ENCODE results near the gene SLC35D2.

SLC35D2 gene

GRCh38 chr9:96392263-96392662, 8.8 kb upstream of the SLC35D2 start:
- H3K4me2 ChIP-seq (ENCODE audit: low read depth, low read length, poor library complexity, severe bottlenecking): no peak overlapping the region
- H3F3A ChIP-seq (ENCODE audit: insufficient read depth): peaks cover 23% of the 10 kb centered on the region
- no peak for TF ChIP-seq EZH2phosphoT487 (conservative IDR thresholded peaks at IDR 0.05; ENCODE audit: low read length)
- TF ChIP-seq, protein P1, sequence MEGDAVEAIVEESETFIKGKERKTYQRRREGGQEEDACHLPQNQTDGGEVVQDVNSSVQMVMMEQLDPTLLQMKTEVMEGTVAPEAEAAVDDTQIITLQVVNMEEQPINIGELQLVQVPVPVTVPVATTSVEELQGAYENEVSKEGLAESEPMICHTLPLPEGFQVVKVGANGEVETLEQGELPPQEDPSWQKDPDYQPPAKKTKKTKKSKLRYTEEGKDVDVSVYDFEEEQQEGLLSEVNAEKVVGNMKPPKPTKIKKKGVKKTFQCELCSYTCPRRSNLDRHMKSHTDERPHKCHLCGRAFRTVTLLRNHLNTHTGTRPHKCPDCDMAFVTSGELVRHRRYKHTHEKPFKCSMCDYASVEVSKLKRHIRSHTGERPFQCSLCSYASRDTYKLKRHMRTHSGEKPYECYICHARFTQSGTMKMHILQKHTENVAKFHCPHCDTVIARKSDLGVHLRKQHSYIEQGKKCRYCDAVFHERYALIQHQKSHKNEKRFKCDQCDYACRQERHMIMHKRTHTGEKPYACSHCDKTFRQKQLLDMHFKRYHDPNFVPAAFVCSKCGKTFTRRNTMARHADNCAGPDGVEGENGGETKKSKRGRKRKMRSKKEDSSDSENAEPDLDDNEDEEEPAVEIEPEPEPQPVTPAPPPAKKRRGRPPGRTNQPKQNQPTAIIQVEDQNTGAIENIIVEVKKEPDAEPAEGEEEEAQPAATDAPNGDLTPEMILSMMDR (IDR thresholded peaks at IDR 0.05; ENCODE audit: insufficient read depth, low read length, poor library complexity, severe bottlenecking): no peak
- no peak overlapping the region for H3K9ac ChIP-seq (ENCODE audit: low read length)
- peaks cover 61% of the 10 kb centered on the region for H3K36me3 ChIP-seq (ENCODE audit: low read length)
- H3K4me3 ChIP-seq (ENCODE audit: insufficient read depth, low read length, poor library complexity, severe bottlenecking): no peak overlapping the region
- H4K20me1 ChIP-seq (ENCODE audit: low read depth, low read length): peaks cover 14% of the 10 kb centered on the region; the same call in 1 of the 2 replicates
- H3K9me3 ChIP-seq (ENCODE audit: insufficient read depth, low read length): no peaks in the 10 kb centered on the region
- no peak overlapping the region for H2AFZ ChIP-seq (ENCODE audit: low read depth, low read length, severe bottlenecking)
- no peak overlapping the region for H3K27ac ChIP-seq (ENCODE audit: low read depth, low read length)
- peaks cover 13% of the 10 kb centered on the region; the same call in 1 of the 2 replicates for H3K79me2 ChIP-seq (ENCODE audit: insufficient read depth, low read length)
- H3K9me2 ChIP-seq (replicated peaks; ENCODE audit: insufficient read depth, low read length): no peaks in the 10 kb centered on the region
- no peaks in the 10 kb centered on the region for H3K27me3 ChIP-seq (ENCODE audit: low read length)

DNA sequence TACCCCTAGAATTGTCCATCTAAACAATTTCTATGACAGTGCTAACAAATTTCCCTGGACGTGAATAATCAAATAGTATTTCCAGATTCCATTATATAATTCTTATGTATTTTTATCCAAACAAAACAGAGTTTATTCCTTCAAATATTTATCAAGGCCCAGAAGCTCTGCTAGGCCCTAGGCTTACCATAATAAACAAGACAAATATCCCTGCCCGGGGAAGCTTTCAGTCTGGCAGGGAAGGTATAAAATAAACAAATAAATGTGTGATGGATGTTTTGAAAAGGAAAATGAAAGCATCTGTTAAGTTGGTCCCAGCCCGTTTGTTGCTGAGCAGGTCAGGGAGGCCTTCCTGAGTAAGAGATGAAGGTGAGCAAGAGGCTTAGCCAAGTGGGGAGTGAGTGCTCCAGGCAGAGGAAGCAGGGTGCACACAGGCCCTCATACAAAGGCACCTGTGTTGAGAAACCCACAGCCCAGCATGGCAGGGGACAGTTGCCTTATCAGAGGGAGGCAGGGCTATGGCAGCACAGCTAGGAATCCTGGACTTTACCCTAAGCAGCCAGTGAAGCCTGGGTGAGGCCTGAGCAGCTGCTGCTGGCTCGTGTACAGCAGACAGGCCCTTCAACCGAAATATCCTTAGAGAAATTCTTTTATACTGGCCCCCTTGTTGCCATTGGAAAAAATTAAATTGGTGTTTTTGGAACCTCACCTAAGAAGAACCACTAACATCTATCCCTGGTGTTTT, 7.7 kb upstream of the SLC35D2 start:
- no peaks in the 10 kb centered on the region for H3K9me2 ChIP-seq (replicated peaks; ENCODE audit: insufficient read depth, low read length)
- peaks cover 9% of the 10 kb centered on the region; the same call in 1 of the 2 replicates for H3K79me2 ChIP-seq (ENCODE audit: insufficient read depth, low read length)
- no peaks in the 10 kb centered on the region for H3K9me3 ChIP-seq (ENCODE audit: insufficient read depth, low read length)
- no peak for TF ChIP-seq EZH2phosphoT487 (conservative IDR thresholded peaks at IDR 0.05; ENCODE audit: low read length)
- TF ChIP-seq, protein P1 (IDR thresholded peaks at IDR 0.05; ENCODE audit: insufficient read depth, low read length, poor library complexity, severe bottlenecking): no peak
- no peak overlapping the region for H2AFZ ChIP-seq (ENCODE audit: low read depth, low read length, severe bottlenecking)
- H3K4me3 ChIP-seq (ENCODE audit: insufficient read depth, low read length, poor library complexity, severe bottlenecking): no peak overlapping the region
- no peaks in the 10 kb centered on the region for H3K27me3 ChIP-seq (ENCODE audit: low read length)
- H4K20me1 ChIP-seq (ENCODE audit: low read depth, low read length): peaks cover 11% of the 10 kb centered on the region; the same call in 1 of the 2 replicates
- H3K9ac ChIP-seq (ENCODE audit: low read length): no peak overlapping the region
- H3K36me3 ChIP-seq (ENCODE audit: low read length): peaks cover 68% of the 10 kb centered on the region
- H3K4me2 ChIP-seq (ENCODE audit: low read depth, low read length, poor library complexity, severe bottlenecking): no peak overlapping the region
- no peak overlapping the region for H3K27ac ChIP-seq (ENCODE audit: low read depth, low read length)
- peaks cover 31% of the 10 kb centered on the region for H3F3A ChIP-seq (ENCODE audit: insufficient read depth)

DNA sequence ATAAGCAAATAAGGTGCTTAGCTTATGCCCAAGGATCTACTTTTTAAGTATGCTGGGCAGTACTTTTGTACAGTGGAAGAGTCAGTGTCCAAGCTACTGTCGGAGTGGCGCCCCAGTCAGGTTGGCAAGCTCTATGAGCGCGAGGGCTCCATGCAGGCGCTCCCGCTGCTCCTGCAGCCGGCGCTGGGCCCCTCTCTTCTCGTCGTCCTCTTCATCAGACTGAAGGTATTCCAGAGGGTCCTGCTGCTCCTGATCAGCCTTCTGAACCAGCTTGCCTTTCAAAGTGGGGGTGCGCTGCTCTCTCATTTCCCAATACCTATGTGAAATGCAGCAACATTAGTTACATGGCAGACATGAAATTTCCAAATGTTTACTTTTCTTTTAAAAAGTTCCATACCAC, 4.6 kb upstream of the SLC35D2 start:
- Histone ChIP-seq H3K27me3 (ENCODE audit: low read length) (no peaks in the 10 kb centered on the region), H3K27ac (ENCODE audit: low read depth, low read length) (no peak overlapping the region), H4K20me1 (ENCODE audit: low read depth, low read length) (peaks cover 6% of the 10 kb centered on the region; the same call in 1 of the 2 replicates), H2AFZ (ENCODE audit: low read depth, low read length, severe bottlenecking) (no peak overlapping the region), H3K9me3 (ENCODE audit: insufficient read depth, low read length) (no peaks in the 10 kb centered on the region), H3K79me2 (ENCODE audit: insufficient read depth, low read length) (no peaks in the 10 kb centered on the region), H3F3A (ENCODE audit: insufficient read depth) (peaks cover 38% of the 10 kb centered on the region), H3K9ac (ENCODE audit: low read length) (no peak overlapping the region), H3K9me2 (replicated peaks; ENCODE audit: insufficient read depth, low read length) (no peaks in the 10 kb centered on the region), H3K4me2 (ENCODE audit: low read depth, low read length, poor library complexity, severe bottlenecking) (no peak overlapping the region), H3K36me3 (ENCODE audit: low read length) (peaks cover 66% of the 10 kb centered on the region), H3K4me3 (ENCODE audit: insufficient read depth, low read length, poor library complexity, severe bottlenecking) (no peak overlapping the region)
- no peak for TF ChIP-seq EZH2phosphoT487 (conservative IDR thresholded peaks at IDR 0.05; ENCODE audit: low read length)
- TF ChIP-seq, protein P1 (IDR thresholded peaks at IDR 0.05; ENCODE audit: insufficient read depth, low read length, poor library complexity, severe bottlenecking): no peak

Data from SU-DHL-6 (cell line).